H9 (cell line): ENCODE measurements around the gene TNFRSF21. TPM values are rescaled to one million over a fixed set of nuclear protein-coding genes. Genes with fewer than 3 reads are reported as not detected.

Experiments
- DNase-seq: peaks from one replicate; pipeline ENCODE4 v3.0.0-alpha.2; 2017
- H2AFZ ChIP-seq: one replicate; pipeline ENCODE4 v1.6.1; 2013; ENCODE audit warnings: mild to moderate bottlenecking, low read length, control low read depth, moderate library complexity
- H2AK5ac ChIP-seq: 2 replicates; pipeline ENCODE4 v1.6.1; 2013; ENCODE audit warnings: low read length, control low read depth, mixed read lengths; ENCODE audit not compliant: insufficient read length
- H2BK120ac ChIP-seq: one replicate; pipeline ENCODE4 v1.6.1; 2013; ENCODE audit warnings: low read depth, mild to moderate bottlenecking, low read length, control low read depth, inconsistent platforms; ENCODE audit not compliant: poor library complexity, severe bottlenecking
- H2BK12ac ChIP-seq: 2 replicates; pipeline ENCODE4 v1.6.1; 2013; ENCODE audit warnings: low read length, control low read depth, mixed read lengths, low read depth; ENCODE audit not compliant: insufficient read length
- H2BK15ac ChIP-seq: 2 replicates; pipeline ENCODE4 v1.6.1; 2013; ENCODE audit warnings: low read depth, low read length, control low read depth
- H2BK20ac ChIP-seq: one replicate; pipeline ENCODE4 v1.6.1; 2013; ENCODE audit warnings: low read depth, mild to moderate bottlenecking, low read length, control low read depth, inconsistent platforms; ENCODE audit not compliant: poor library complexity, severe bottlenecking
- H2BK5ac ChIP-seq: 2 replicates; pipeline ENCODE4 v1.6.1; 2013; ENCODE audit warnings: low read length, control low read depth, mixed read lengths; ENCODE audit not compliant: insufficient read length
- H3K14ac ChIP-seq: 2 replicates; pipeline ENCODE4 v1.6.1; 2013; ENCODE audit warnings: low read length, control low read depth; ENCODE audit not compliant: insufficient read depth
- H3K18ac ChIP-seq: 2 replicates; pipeline ENCODE4 v1.6.1; 2013; ENCODE audit warnings: low read depth, mild to moderate bottlenecking, mixed read lengths, low read length, control low read depth; ENCODE audit not compliant: insufficient read length
- H3K23ac ChIP-seq: 2 replicates; pipeline ENCODE4 v1.6.1; 2013; ENCODE audit warnings: low read length, control low read depth, mixed read lengths, low read depth; ENCODE audit not compliant: insufficient read length
- H3K23me2 ChIP-seq: 2 replicates; pipeline ENCODE4 v1.6.1; 2013; ENCODE audit warnings: low read depth, mild to moderate bottlenecking, mixed read lengths, low read length, control low read depth; ENCODE audit not compliant: insufficient read length, poor library complexity, severe bottlenecking
- H3K27ac ChIP-seq: 2 replicates; pipeline ENCODE4 v1.5.1; 2013; ENCODE audit warnings: low read length, control low read depth, mixed read lengths, low read depth; ENCODE audit not compliant: insufficient read length
- H3K27me3 ChIP-seq: 2 replicates; pipeline ENCODE4 v1.6.1; 2013; ENCODE audit warnings: low read length, control low read depth, inconsistent platforms; ENCODE audit not compliant: insufficient read depth
- H3K4ac ChIP-seq: 2 replicates; pipeline ENCODE4 v1.6.1; 2013; ENCODE audit warnings: low read depth, mild to moderate bottlenecking, control low read depth, inconsistent platforms, low read length, moderate library complexity
- H3K4me1 ChIP-seq: 2 replicates; pipeline ENCODE4 v1.6.1; 2013; ENCODE audit warnings: low read length, control low read depth, inconsistent platforms; ENCODE audit not compliant: insufficient read depth
- H3K4me2 ChIP-seq: 2 replicates; pipeline ENCODE4 v1.6.1; 2013; ENCODE audit warnings: low read length, control low read depth, mixed read lengths; ENCODE audit not compliant: insufficient read length, insufficient read depth
- H3K56ac ChIP-seq: 2 replicates; pipeline ENCODE4 v1.6.1; 2013; ENCODE audit warnings: low read depth, mild to moderate bottlenecking, mixed read lengths, low read length, control low read depth; ENCODE audit not compliant: insufficient read length
- H3K79me1 ChIP-seq: 2 replicates; pipeline ENCODE4 v1.6.1; 2013; ENCODE audit warnings: low read depth, mild to moderate bottlenecking, moderate library complexity, low read length, control low read depth, inconsistent platforms; ENCODE audit not compliant: insufficient read depth, poor library complexity, severe bottlenecking
- H3K79me2 ChIP-seq: 2 replicates; pipeline ENCODE4 v1.6.1; 2013; ENCODE audit warnings: low read length, control low read depth, inconsistent platforms; ENCODE audit not compliant: insufficient read depth
- H3K9ac ChIP-seq: 2 replicates; pipeline ENCODE4 v1.6.1; 2013; ENCODE audit warnings: low read length, control low read depth, mixed read lengths; ENCODE audit not compliant: insufficient read length; ENCODE audit errors: extremely low read depth
- H3K9me3 ChIP-seq: one replicate; pipeline ENCODE4 v1.6.1; 2013; ENCODE audit warnings: low read depth, low read length, inconsistent platforms; ENCODE audit not compliant: control insufficient read depth
- H3T11ph ChIP-seq: one replicate; pipeline ENCODE4 v1.6.1; 2013; ENCODE audit warnings: mild to moderate bottlenecking, low read length, control low read depth, inconsistent platforms
- H4K20me1 ChIP-seq: one replicate; pipeline ENCODE4 v1.6.1; 2013; ENCODE audit not compliant: control insufficient read depth, insufficient read length, insufficient read depth
- H4K5ac ChIP-seq: 2 replicates; pipeline ENCODE4 v1.6.1; 2013; ENCODE audit warnings: low read depth, mild to moderate bottlenecking, mixed read lengths, low read length, control low read depth; ENCODE audit not compliant: insufficient read length
- H4K8ac ChIP-seq: replicated peaks from 2 replicates; pipeline ENCODE4 v1.6.1; 2013; ENCODE audit warnings: low read length, control low read depth, mixed read lengths, low read depth; ENCODE audit not compliant: insufficient read length
- H4K91ac ChIP-seq: 2 replicates; pipeline ENCODE4 v1.6.1; 2013; ENCODE audit warnings: low read depth, mild to moderate bottlenecking, moderate library complexity, mixed read lengths, low read length, control low read depth; ENCODE audit not compliant: insufficient read length
- H3K27ac Mint-ChIP-seq, 3 experiments: 2 replicates in 2 of 3; 3 replicates in 1 of 3; pipeline ENCODE4 v1.8.0; 2020 to 2021; ENCODE audit warnings: mixed read lengths in 3 of 3, mild to moderate bottlenecking in 1 of 3, moderate library complexity in 1 of 3
- H3K27me3 Mint-ChIP-seq: 2 replicates; pipeline ENCODE4 v1.8.0; 2021; ENCODE audit warnings: low read depth, mild to moderate bottlenecking, moderate library complexity, mixed read lengths
- H3K36me3 Mint-ChIP-seq, 3 experiments: 2 replicates in 2 of 3; 3 replicates in 1 of 3; pipeline ENCODE4 v1.8.0; 2020 to 2021; ENCODE audit warnings: low read depth in 3 of 3, mixed read lengths in 3 of 3; ENCODE audit not compliant: insufficient read depth in 1 of 3
- H3K4me1 Mint-ChIP-seq, 2 experiments: 2 replicates each; pipeline ENCODE4 v1.8.0; 2020; ENCODE audit warnings: mixed read lengths in 2 of 2
- H3K4me3 Mint-ChIP-seq, 2 experiments: 2 replicates in 1 of 2; 3 replicates in 1 of 2; pipeline ENCODE4 v1.8.0; 2020 to 2021; ENCODE audit warnings: mild to moderate bottlenecking in 2 of 2, mixed read lengths in 2 of 2, moderate library complexity in 1 of 2
- H3K9me3 Mint-ChIP-seq, 2 experiments: 2 replicates in 1 of 2; 3 replicates in 1 of 2; pipeline ENCODE4 v1.8.0; 2020; ENCODE audit warnings: mild to moderate bottlenecking in 2 of 2, mixed read lengths in 2 of 2, moderate library complexity in 1 of 2
- CTCF ChIP-seq: fragments of 200-600 bp; sonication (generic); conservative IDR thresholded peaks from 3 replicates; pipeline ENCODE4 v1.8.0; 2021; ENCODE audit warnings: antibody characterized with exemption, mild to moderate bottlenecking
- WGBS: extraction: QIAGEN DNeasy Blood & Tissue Kit; methylation state at CpG from one replicate; pipeline ENCODE4 v1.1.7; 2013; ENCODE audit warnings: missing lambda C conversion rate, low lambda C conversion rate, mixed read lengths; ENCODE audit not compliant: insufficient read length; ENCODE audit errors: extremely low coverage; 5-methylcytosine and 5-hydroxymethylcytosine counted together
- total RNA-seq: library from RNA; stranded (reverse); gene quantifications from 2 replicates; pipeline ENCODE4 v1.2.1, GENCODE V29; 2021

TNFRSF21 gene
- total RNA-seq, 1 experiment from 2014 or later = 39.1 TPM

- Histone ChIP-seq H4K91ac (no peak overlapping the region), H3K56ac (no peak overlapping the region), H2BK5ac (no peak overlapping the region), H2BK120ac (no peak overlapping the region), H4K8ac (no peak overlapping the region), H2BK12ac (no peak overlapping the region), H3K9me3 (no peaks in the 10 kb centered on the region), H3K27me3 (no peaks in the 10 kb centered on the region), H4K20me1 (no peaks in the 10 kb centered on the region), H2AFZ (no peak overlapping the region), H2AK5ac (no peak overlapping the region), H3K23ac (no peak overlapping the region), H3K9ac (no peak overlapping the region), H3K4ac (no peak overlapping the region), H3K4me1 (peaks cover 6% of the 10 kb centered on the region; the same call in 1 of the 2 replicates), H3K18ac (no peak overlapping the region), H2BK15ac (no peak overlapping the region), H3K23me2 (no peaks in the 10 kb centered on the region), H3K14ac (no peak overlapping the region), H3K79me2 (peaks cover 58% of the 10 kb centered on the region), H3T11ph (no peak overlapping the region), H4K5ac (no peak overlapping the region), H2BK20ac (no peak overlapping the region), H3K27ac (no peak overlapping the region), H3K4me2 (no peak overlapping the region), H3K79me1 (peaks cover 2% of the 10 kb centered on the region)
- Mint-ChIP-seq H3K4me3 (no peak overlapping the region), H3K4me1 (peaks cover 38 to 43% of the 10 kb centered on the region in 2 experiments), H3K9me3 (no peaks in the 10 kb centered on the region; a peak in 1 of 5 replicates), H3K36me3 (peaks cover 0 to 4% (median 3%) of the 10 kb centered on the region in 3 experiments; a peak in 3 of 7 replicates), H3K27ac (no peak overlapping the region), H3K27me3 (no peaks in the 10 kb centered on the region)
- TF ChIP-seq CTCF = no peak
- no CpG with 5 or more reads among the region's 5 CpGs for WGBS
- no peak for DNase-seq
Observed at GRCh38 chr6:47300417-47300816, 9.3 kb downstream of the TNFRSF21 start.
